Endothelial cell (in vitro differentiated cells): ENCODE results near the gene CMTM7. TPM values are rescaled to one million over a fixed set of nuclear protein-coding genes. Genes with fewer than 3 reads are reported as not detected.

Experiments used
- DNase-seq: peaks from one replicate; pipeline ENCODE4 v3.0.0; 2021; ENCODE audit warnings: low spot score
- H3K27ac Mint-ChIP-seq: one replicate; pipeline ENCODE4 v1.8.0; 2021; ENCODE audit warnings: mixed read lengths, inconsistent platforms; ENCODE audit not compliant: unreplicated experiment
- H3K27me3 Mint-ChIP-seq: one replicate; pipeline ENCODE4 v1.8.0; 2021; ENCODE audit warnings: mild to moderate bottlenecking, moderate library complexity, mixed read lengths, inconsistent platforms; ENCODE audit not compliant: unreplicated experiment
- H3K36me3 Mint-ChIP-seq: one replicate; pipeline ENCODE4 v1.8.0; 2021; ENCODE audit warnings: mild to moderate bottlenecking, low read depth, mixed read lengths, inconsistent platforms; ENCODE audit not compliant: unreplicated experiment
- H3K4me1 Mint-ChIP-seq: one replicate; pipeline ENCODE4 v1.8.0; 2021; ENCODE audit warnings: mild to moderate bottlenecking, mixed read lengths, inconsistent platforms; ENCODE audit not compliant: unreplicated experiment
- H3K4me3 Mint-ChIP-seq: one replicate; pipeline ENCODE4 v1.8.0; 2021; ENCODE audit warnings: mild to moderate bottlenecking, mixed read lengths, inconsistent platforms; ENCODE audit not compliant: unreplicated experiment
- H3K9me3 Mint-ChIP-seq: one replicate; pipeline ENCODE4 v1.8.0; 2021; ENCODE audit warnings: mixed read lengths, inconsistent platforms; ENCODE audit not compliant: unreplicated experiment
- CTCF ChIP-seq: fragments of 200-600 bp; sonication (generic); IDR thresholded peaks from one replicate; pipeline ENCODE4 v1.5.0; 2021; ENCODE audit warnings: antibody characterized with exemption; ENCODE audit not compliant: unreplicated experiment
- total RNA-seq: library from RNA; stranded (reverse); fragmentation: NEBNext Ultra II Directional; extraction: Animal tissue kit (Norgen Biotek cat#: 25700); gene quantifications from one replicate; pipeline ENCODE4 v1.2.1, GENCODE V29; 2021; ENCODE audit not compliant: unreplicated experiment

CMTM7 gene
- total RNA-seq, 1 donor from 2014 or later, result 54.4 TPM

- Mint-ChIP-seq H3K4me1 (peaks cover 20% of the 10 kb centered on the region), H3K9me3 (no peaks in the 10 kb centered on the region), H3K27me3 (peaks cover 1% of the 10 kb centered on the region), H3K36me3 (peaks cover 10% of the 10 kb centered on the region), H3K27ac (no peak overlapping the region), H3K4me3 (no peak overlapping the region)
- DNase-seq, result no peak
- no peak for TF ChIP-seq CTCF
Measured at GRCh38 chr3:32493437-32494414, 102.1 kb downstream of the CMTM7 start.

GRCh38 chr3:32495085-32495484 lies 103.4 kb downstream of the CMTM7 start:
- peaks cover 10% of the 10 kb centered on the region for H3K36me3 Mint-ChIP-seq
- peaks cover 27% of the 10 kb centered on the region for H3K4me1 Mint-ChIP-seq
- H3K27me3 Mint-ChIP-seq, result peaks cover 1% of the 10 kb centered on the region
- no peaks in the 10 kb centered on the region for H3K9me3 Mint-ChIP-seq
- no peak for DNase-seq
- H3K4me3 Mint-ChIP-seq, result no peak overlapping the region
- TF ChIP-seq CTCF, result no peak
- H3K27ac Mint-ChIP-seq, result no peak overlapping the region

DNA sequence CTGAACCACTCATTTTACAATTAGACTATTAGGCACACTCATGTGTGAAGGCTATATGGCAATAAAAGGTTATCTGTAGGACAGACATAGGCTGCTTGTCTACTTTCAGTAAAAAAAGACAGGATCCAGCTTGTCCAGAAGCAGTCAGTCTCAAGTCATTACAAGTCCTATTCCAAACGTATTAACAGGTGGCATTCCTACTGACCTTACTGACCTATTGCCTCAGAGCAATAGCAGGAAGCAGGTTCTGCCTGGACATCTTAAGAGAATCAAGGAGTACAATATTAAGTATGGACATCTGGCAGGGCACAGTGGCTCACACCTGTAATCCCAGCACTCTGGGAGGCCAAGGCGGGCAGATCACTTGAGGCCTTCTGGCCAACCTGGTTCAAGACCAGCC lies 104.0 kb downstream of the CMTM7 start:
- TF ChIP-seq CTCF, result no peak
- Mint-ChIP-seq H3K4me3 (peak overlapping the region; percentile 47), H3K9me3 (no peaks in the 10 kb centered on the region)

DNA sequence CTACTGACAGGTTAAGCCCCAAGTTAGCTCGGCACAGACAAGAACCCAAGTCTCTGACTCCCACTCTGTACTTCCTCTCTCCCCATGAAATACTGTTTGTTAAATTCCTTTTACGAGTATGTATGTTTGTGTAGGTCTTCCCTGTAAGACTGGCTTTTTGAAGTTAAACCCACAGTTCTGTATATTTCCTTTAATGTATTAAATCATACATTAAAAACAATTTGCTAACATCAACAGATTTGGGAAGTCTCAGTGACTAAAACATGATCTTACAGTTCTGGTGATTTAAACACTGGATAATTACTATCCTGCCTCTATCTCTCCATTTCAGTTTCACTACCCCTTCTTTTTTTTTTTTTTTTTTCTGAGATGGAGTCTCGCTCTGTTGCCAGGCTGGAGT lies 106.6 kb downstream of the CMTM7 start:
- Mint-ChIP-seq H3K36me3 (peaks cover 16% of the 10 kb centered on the region), H3K27ac (peak overlapping the region; percentile 8), H3K27me3 (peaks cover 9% of the 10 kb centered on the region), H3K4me1 (peaks cover 43% of the 10 kb centered on the region), H3K4me3 (peak overlapping the region; percentile 35), H3K9me3 (no peaks in the 10 kb centered on the region)
- no peak for DNase-seq
- no peak for TF ChIP-seq CTCF

More for the DNA sequence above, 104.0 kb downstream of the CMTM7 start:
- no peak for DNase-seq
- Mint-ChIP-seq H3K27ac (no peak overlapping the region), H3K27me3 (peaks cover 1% of the 10 kb centered on the region), H3K36me3 (peaks cover 10% of the 10 kb centered on the region), H3K4me1 (peaks cover 32% of the 10 kb centered on the region)

GRCh38 chr3:32498992-32499391 lies 107.3 kb downstream of the CMTM7 start:
- no peaks in the 10 kb centered on the region for H3K9me3 Mint-ChIP-seq
- H3K27ac Mint-ChIP-seq, result no peak overlapping the region
- peaks cover 17% of the 10 kb centered on the region for H3K36me3 Mint-ChIP-seq
- H3K4me1 Mint-ChIP-seq, result peaks cover 49% of the 10 kb centered on the region
- DNase-seq, result no peak
- H3K4me3 Mint-ChIP-seq, result no peak overlapping the region
- peaks cover 9% of the 10 kb centered on the region for H3K27me3 Mint-ChIP-seq
- TF ChIP-seq CTCF, result no peak
